DMS79 (cell line): ENCODE measurements around the gene CFDP1.

Experiments
- DNase-seq: peaks from one replicate; lab custom pipeline; 2025; lab: John Stamatoyannopoulos, UW

Gene CFDP1

DNA sequence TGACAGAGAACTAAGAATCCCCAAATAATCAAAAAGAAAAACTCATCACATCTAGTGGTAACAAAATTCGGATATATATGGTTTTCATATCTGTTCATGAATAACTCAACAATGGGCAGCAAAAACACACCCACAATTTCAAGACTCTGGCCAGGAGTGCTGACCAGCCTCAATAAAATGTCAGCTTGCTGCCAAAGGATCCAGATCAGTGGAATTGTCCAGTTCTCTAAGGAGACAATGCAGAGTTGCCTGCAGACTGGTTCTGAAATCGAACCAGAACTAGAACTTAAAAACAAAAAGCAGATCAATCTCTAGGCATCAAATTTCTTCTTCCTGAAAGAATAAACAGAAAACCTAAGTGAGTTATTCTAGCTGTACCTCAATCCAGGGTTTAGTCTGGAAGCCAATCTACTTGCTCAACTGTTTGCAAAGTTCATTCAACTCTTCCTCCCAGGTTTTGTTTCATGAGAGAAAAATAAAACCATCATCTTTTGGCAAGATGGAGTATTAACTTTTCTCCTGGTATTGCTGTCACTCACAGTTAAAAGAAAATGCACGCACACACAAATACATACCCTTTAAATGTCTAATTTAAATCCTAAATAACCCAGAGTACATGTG is 61.0 kb downstream of the CFDP1 start:
- DNase-seq, result no peak

- no peak for DNase-seq
These were observed 62.1 kb downstream of the CFDP1 start for GRCh38 chr16:75371171-75371570.

GRCh38 chr16:75364286-75364791 is 69.0 kb downstream of the CFDP1 start:
- no peak for DNase-seq

DNA sequence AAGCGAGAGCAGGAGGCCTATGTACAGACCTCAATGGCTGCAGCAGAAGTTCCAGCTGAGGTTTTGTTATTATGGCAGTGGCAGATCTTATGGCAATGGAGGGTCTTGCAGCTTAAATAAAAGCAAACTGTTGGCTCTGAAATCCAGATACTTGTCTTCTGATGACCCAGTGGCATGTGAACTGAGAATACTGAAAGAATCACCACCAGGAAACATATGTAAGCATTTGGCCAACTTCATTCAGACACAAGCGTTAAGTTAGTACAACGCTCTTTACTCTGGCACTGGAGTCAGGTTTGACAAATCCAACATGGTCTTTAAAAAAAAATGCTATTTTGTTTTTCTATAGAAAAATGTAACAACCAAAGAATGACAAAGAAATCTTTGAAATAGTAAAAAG is 70.5 kb downstream of the CFDP1 start:
- DNase-seq, result no peak

GRCh38 chr16:75361936-75362335 is 71.4 kb downstream of the CFDP1 start:
- no peak for DNase-seq

GRCh38 chr16:75354170-75354569 is 79.1 kb downstream of the CFDP1 start:
- no peak for DNase-seq

GRCh38 chr16:75351183-75351582 is 82.1 kb downstream of the CFDP1 start:
- no peak for DNase-seq

DNA sequence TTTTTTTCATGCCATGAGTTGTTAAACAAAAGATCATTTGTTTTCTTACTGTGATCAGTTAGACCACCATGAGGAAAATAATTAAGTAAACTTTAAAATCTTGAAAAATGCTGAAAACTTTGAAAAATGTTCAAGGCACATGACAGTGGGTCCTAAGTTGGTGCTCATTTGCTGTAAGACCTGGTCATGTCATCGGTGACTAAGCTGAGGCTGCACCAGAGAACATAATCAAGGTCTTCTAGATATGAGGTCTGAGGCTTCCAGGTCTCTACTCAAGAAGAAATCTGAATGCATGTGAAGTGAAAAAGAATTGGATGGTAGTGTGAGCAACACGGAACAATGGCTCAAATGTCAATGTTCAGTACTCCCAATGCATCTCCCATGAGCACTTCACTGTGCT is 87.6 kb downstream of the CFDP1 start:
- no peak for DNase-seq

DNA sequence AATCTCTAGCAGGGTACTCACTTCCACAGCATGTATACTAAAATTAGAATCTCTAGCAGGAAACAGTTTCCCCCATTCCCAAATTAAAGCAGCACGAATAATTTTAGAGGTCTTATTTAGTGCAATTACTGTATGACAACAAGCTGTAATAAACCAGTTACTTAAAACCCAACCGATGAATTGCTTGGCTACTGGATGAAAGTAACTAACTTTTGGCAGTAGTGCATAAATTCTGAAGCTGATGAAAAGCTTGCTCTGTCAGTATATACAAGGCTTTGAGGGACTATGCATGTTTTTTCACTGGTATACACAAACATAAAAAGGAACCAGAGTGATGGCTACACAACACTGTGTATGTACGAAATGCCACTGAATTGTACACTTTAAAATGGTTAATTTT is 89.4 kb downstream of the CFDP1 start:
- no peak for DNase-seq

GRCh38 chr16:75343286-75343685 is 90.0 kb downstream of the CFDP1 start:
- DNase-seq, result no peak

- no peak for DNase-seq
These were observed 90.9 kb downstream of the CFDP1 start for GRCh38 chr16:75342308-75342811.

DNA sequence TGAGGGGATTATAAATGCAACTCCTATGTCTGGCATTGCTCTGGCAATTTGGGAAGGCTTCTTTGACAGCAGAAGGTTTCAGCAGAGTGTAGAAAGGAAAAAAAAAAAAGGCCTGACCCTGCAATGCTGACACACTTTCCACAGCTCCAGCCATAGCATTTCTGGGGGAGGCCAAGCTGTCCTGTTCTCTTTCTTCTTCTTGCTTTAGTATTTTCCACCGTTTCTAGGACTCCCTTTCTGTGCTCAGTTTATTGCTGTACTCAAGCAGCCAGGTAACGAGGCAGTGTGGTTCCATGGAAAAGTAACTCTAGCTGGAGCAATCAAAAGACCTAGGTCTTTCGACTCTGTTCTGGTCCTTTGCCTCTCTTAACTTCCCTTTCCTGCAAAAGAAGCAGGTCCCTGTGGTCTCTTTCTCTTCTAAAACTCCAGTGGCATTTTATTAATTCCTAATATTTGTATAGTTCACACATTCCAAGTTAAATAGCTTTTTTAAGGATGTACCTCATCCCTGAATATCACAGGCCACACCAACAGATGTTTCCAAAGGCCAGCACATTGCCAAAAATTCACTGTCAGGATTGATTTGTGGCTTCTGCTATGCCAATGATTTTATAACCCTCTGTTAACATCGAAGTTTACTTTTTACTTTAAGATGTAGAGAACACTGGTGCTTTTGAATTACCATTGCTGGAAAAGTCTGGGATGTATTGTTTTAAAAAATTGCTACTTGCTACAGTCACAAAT is 91.6 kb downstream of the CFDP1 start:
- no peak for DNase-seq

DNA sequence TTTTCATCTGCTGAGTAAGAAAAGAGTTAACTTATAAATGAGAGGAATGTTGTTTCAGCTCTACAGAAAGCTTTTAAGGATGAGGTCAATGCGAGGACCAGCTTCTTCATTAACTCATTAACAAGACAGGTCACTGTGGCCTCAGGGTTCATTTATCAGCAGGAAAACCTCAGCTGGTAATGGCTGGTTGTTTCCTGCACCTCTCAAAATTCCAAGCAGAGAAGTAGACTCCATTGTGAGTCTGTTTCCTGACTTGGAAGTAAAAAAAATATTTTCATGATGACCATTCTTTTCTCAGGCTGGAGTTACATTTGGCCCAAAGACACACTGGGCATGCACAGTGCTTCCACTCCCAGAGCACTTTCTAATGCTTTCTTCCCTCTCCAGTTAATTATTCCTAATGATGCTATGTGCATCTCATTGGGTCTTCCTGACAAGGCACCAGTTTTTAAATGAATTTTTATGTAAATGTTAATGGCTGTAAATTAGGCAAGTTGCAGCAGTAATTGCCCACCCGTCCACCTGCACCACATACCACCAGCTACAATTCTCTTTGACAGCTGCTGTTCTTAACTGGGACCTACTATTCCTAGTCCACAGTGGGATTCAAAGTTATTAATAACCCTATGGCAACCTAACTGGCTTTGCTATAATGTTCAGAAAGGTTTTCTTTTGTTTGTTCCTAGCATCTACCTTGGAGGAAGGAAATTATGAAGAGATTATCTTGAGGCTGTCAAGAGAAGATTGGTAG is 92.4 kb downstream of the CFDP1 start:
- no peak for DNase-seq

- DNase-seq, result no peak
These were observed 95.9 kb downstream of the CFDP1 start for GRCh38 chr16:75337430-75337829.

DNA sequence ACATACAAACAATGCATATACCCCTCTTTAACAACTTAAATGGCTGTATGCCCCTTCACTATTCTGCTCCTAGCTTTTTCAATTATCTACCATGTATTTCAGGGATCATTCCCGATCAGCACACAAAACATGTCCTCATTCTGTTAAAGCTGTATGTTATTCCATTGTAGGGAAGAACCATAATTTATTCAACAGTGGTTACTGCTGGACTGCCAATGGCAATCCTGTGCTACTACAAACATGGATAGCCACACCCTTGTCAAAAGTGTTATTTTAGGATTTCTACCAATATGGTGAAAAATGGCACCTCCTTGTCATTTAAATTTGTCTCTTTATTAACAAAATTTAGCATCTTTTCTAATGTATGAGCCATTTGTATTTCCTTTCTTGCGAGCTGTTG is 96.8 kb downstream of the CFDP1 start:
- DNase-seq, result no peak

- DNase-seq, result no peak
These were observed 99.6 kb downstream of the CFDP1 start for GRCh38 chr16:75333721-75334163.

- DNase-seq, result no peak
These were observed 103.4 kb downstream of the CFDP1 start for GRCh38 chr16:75329943-75330342.

GRCh38 chr16:75326333-75326732 is 107.0 kb downstream of the CFDP1 start:
- DNase-seq, result no peak

DNA sequence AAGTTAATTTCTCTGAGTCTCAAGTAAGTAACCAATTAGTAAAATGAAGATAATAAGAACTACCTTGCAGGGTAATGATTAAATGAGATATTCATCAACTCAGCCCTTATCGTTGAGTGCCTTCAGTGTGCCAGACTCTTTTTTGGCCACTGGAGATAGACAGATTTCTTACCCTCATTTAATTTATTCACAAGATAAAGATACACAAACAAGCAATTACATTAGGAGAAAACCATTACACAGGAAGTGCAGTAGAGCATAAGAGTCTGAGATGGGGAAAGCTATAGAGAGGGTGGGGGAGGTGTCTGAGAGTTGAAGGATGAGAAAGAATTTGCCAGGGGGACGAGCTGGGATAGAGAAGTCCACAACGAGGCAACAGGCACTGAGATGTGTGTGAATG is 109.4 kb downstream of the CFDP1 start:
- DNase-seq, result no peak

- no peak for DNase-seq
These were observed 110.1 kb downstream of the CFDP1 start for GRCh38 chr16:75323198-75323597.

GRCh38 chr16:75322740-75323139 is 110.6 kb downstream of the CFDP1 start:
- no peak for DNase-seq

DNA sequence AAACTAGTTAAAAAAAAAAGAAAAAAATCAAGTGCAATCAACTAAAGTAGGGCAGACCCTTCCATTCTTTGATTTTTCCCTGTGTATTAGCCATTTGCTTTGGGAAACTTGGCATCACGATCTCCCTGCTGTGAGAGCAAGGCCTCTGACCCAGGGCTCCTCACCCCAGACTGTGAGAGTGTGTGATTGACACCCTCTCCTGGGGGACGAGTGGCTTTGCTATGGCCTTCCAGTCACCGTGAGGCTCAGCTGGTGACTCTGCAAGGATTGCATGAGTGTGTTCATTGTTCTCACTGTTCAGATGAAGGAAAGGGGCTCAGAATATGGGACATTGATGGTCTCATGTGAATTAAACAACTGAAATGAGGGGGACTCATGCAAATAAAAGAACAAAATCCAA is 112.9 kb downstream of the CFDP1 start:
- DNase-seq, result no peak
